Endothelial cell of hepatic sinusoid (primary cell): ENCODE measurements around the gene SAMD9.
"Not testable (repeated sequence)": the region's sequence is repeated elsewhere in the genome, so short reads cannot be mapped to it uniquely, and the experiment has no call there.

Source experiments
- in situ Hi-C: cut with HindIII; loops from 2 replicates; pipeline ENCODE4 v1.10.0; 2017; ENCODE audit warnings: low sequenced_read_pairs

The SAMD9 gene

DNA sequence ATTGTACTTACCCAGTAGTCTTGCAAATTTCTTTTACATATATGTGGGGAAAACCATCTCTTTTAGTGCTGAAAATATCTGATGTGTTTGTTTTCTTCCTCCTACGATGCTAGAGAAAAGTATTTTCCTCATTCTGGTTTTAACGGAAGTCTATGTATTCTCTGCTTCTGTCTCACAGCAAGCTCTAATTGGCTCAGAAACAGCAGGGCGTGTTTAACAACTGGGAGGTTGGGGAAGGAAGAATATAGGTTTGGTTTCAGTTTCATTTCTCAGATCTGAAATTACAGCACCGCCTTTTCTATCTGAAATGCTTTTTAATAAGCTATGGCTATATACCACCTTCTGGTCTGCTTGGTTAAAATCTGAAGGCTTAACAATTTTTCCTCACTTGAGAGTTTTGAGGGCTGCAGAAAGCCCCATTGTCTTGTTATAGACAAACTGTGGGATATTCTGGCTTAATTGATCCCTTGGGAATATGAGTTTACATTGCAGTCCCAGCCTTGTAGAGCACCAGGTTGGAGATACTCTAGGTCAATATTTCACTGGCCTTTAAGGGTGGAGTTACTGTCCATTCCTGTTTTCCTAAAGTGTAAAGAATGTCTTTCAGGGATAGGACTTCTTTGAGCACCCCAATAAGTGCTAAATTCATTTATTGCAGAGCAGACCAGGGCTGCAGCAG lies at the start of gene SAMD9:
TSS of gene SAMD9 (minus strand) at position 128 of the 679 bp plus-strand sequence. CDS start 11,882 bp downstream, outside the sequence.
- in situ Hi-C loops: no loop called here

DNA sequence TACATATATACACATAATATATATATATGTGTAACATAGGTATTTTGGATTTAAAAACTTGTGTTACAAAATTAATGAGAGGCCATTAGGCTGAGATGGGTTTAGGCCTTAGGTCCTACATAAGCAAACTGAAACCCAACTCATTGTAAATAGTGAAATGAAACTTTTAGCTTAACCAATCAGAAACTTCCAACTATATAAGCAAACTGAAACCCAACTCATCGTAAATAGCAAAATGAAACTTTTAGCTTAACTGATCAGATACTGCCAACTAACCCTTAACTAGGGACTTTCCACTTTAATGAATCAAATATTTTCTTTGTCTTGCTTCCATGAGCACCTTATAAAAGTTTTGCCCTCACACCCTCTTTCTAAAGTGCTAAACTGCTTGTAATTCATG lies 47.7 kb upstream of the SAMD9 start:
- in situ Hi-C loops: no loop called here

- in situ Hi-C loops: no loop called here
These were observed 47.0 kb upstream of the SAMD9 start for GRCh38 chr7:93164766-93165165.

GRCh38 chr7:93161181-93161762 lies 43.5 kb upstream of the SAMD9 start:
- in situ Hi-C loops: no loop called here

DNA sequence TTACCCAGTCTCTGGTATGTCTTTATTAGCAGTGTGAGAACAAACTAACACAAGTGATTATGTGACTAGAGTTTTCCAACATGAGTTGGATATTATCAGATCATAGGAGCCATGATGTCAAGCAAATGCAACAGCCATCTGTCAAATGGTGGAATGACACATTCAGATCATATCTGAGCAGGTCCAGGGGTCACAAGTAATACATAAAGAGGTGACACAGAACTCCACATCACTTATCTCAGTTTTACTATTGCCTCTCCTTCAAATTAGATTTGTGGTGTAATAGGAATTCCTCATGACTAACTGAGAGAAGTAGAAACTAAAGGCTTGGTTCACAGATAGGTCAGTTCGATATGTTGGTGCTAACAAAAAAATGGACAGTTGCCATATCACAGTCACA lies 42.6 kb upstream of the SAMD9 start:
- in situ Hi-C loops: no loop called here

DNA sequence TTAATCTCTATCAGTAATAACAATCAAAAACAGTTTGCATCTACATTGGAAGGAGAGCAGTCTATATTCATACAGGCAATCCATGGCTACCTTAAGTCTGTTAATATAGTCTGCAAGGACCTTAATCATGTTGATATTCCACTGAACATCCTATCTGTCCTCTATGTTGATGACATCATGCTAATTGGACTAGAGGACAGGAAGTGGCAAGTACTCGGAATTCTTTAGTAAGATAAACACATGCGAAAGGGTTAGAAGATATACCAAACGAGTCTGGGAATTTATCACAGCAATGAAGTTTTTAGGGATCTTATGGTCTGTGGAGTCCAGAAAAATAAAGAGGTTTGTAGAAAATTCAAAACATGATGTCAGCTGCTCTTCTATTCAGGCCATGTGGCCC lies 41.7 kb upstream of the SAMD9 start:
- in situ Hi-C loops: no loop called here

DNA sequence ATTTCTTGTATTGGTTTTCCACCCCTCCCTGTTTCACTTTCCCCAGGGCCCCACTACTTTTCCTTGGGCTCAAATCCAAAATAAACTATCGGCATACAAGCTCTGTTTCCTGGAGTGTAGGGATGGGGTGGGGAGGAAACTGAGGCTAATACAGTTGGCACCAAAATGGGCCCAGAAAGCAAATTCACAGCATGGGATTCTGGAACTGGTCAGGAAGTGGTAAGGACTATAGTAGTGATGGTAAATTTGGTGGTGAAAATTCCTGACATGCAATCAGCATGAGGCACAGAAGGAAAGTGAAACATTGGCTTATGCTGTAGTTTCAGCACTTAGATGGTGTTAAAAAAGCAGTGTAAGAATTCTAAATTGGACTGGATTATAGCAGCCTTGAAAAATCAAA lies 39.1 kb upstream of the SAMD9 start:
- in situ Hi-C loops: no loop called here

- in situ Hi-C loops: no loop called here
These were observed 32.5 kb upstream of the SAMD9 start for GRCh38 chr7:93150200-93150835.

DNA sequence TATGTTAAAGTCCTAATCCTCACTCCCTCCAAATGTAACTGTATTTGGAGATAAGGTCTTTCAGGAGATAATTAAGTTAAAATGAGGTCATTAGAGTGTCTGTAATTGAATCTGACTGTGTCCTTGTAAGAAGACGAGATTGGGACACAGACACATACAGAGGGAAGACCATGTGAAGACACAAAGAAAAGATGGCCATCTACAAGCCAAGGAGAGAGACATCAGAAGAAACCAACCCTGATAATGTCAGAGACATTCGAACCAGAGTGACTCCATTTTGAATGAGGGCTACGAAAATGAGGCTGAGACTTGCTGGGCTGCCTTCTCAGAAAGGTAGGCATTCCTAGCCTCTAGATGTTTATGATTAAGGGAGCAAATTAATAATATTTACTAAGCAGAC lies 30.9 kb upstream of the SAMD9 start:
- in situ Hi-C loops: no loop called here

DNA sequence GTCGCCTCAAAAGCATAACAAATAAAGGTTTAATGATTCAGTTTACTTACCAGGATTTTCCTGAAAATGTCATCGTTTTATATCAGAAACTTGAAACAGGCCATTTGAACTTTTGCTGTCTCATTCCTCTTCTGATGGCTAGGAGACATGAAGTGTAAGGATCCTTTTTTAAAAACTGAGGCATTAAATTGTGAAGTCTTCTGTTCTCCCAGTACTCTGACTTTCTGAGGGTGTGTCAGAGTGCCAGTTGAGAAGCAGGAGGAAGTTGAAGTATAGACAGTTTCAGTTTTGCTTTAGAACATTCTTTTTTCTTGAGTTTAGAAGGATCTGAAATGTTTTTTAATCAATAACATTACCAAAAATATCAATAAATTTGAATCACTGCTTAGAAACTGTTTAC lies 30.4 kb upstream of the SAMD9 start, which contains the start of gene SAMD9L:
TSS of gene SAMD9L (minus strand) at position 242 of the 400 bp plus-strand sequence. CDS start 12,414 bp downstream, outside the sequence.
- in situ Hi-C loops: no loop called here

DNA sequence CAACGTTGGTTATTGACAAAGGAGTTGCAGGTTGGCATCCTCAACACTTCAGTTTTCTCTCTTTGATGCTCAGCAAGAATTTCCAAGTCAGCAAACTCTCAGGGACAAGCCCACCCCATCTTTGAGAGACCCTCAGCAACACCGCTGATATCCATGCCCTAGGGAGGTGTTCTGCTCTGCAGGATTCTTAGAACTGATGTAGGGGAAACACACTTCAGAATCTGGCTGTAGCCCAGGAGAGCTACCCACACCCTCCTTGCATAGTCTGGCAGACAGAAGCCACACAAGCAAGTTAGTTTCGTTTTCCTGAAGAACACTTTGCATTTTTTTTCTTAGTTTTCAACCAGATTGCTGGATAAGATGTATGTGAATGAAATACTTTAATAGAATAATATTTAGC lies 29.6 kb upstream of the SAMD9 start:
- in situ Hi-C loops: no loop called here

- in situ Hi-C loops: no loop called here
These were observed 28.8 kb upstream of the SAMD9 start for GRCh38 chr7:93146472-93147141.

DNA sequence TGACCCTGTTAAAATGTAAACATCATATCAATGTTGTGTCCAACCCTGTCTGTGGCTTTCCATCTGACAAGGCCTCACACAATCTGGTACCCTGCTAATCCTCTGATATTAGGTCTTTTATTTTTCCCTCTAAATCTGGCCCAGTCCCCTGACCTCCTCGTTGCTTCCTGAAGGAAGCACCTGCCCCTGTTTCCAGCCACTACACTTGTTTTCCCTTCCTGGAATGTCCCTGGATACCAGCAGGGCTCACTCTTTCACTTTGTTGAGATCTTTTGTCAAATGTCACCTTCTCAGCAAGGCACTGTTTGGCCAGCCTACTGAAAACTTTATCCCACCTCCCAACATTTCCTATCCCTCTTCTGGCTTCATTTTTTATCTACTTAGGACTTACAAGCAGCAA lies 28.3 kb upstream of the SAMD9 start:
- in situ Hi-C loops: no loop called here

- in situ Hi-C loops: no loop called here
These were observed 27.6 kb upstream of the SAMD9 start for GRCh38 chr7:93145354-93145753.

DNA sequence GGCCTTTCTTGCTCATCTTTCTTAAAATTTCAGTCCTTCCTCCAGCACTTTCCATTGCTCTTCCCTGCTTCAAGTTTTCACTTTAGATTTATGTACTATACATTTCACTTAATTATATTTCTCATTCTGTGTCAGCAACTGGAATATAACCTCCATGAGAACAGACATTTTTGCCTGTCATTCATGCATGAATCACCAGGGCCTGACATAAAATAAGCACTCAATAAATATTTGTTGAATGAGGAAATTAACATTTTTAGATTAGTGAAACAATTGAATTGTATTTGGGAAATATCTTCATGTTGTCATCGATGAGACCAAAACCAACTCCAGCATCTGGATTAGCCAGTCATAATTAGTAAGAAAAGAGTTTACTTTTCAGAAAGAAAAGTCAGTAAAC lies 24.3 kb upstream of the SAMD9 start:
- in situ Hi-C loops: no loop called here

DNA sequence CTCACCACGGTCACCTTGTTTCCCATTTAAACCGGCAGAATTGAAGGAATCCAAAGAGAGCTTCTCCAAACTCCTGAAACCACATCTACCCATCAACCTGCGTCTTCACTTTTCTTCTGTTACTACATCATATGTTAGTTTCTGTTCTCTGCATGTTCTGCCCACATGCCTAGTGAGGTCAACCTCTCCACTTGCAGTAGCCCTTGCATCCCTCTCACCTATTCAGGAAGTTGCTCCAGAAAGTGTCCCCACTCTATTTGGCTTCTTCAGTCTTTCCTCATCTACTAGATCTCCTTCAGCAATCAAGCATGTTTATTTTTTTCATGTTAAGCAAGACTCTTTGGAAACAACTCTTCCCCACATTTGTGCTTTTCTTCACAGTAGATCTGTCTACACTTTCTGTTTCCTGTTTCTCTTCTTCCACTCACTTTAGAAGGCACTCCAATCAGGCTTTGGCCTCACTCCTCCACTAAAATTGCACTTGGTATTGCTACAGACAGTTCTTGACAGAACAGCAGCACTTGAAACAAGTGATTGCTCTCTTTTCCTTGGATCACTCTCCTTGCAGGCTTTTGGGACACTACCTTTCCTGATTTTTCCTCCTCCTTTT lies 22.9 kb upstream of the SAMD9 start:
- in situ Hi-C loops: no loop called here

- in situ Hi-C loops: no loop called here
These were observed 20.8 kb upstream of the SAMD9 start for GRCh38 chr7:93138576-93138975.

DNA sequence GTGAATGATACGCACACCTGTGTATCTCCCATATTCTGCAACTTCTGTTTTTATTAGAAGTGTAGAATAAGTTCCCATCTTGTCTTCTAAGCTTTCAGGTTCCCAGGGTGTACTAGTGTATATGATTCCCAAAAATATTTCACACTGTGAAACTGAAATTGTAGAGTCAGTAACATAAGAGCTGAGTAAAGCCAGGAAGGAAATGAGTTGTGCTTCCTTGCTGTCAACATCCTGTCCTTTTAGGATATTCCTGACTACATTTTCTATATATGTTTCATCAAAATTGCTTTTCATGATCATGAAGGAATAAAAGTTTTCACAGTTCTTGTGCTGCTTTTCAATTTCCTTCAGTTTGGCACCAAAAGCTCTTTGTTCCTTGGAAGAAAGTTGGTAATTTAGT lies 15.2 kb upstream of the SAMD9 start:
- in situ Hi-C loops: no loop called here

- in situ Hi-C loops: no loop called here
These were observed 14.4 kb upstream of the SAMD9 start for GRCh38 chr7:93132216-93132615.

- in situ Hi-C loops: not testable (repeated sequence)
These were observed 9.2 kb upstream of the SAMD9 start for GRCh38 chr7:93126954-93127353.

DNA sequence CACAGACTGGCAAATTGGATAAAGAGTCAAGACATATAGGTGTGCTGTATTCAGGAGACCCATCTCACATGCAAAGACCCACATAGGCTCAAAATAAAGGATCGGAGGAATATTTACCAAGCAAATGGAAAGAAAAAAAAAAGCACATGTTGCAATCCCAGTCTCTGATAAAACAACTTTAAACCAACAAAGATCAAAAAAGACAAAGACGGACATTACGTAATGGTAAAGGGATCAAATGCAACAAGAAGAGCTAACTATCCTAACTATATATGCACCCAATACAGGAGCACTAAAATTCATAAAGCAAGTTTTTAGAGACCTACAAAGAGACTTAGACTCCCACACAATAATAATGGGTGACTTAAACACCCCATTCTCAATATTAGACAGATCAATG lies 5.8 kb upstream of the SAMD9 start:
- in situ Hi-C loops: not testable (repeated sequence)
